Neural progenitor cell (in vitro differentiated cells): ENCODE data around the gene OR2T10.

Experiments used
- CTCF ChIP-seq: fragments of 200-600 bp; sonication (generic); IDR thresholded peaks from 2 replicates; pipeline ENCODE4 v1.5.1; 2017; ENCODE audit warnings: antibody characterized with exemption, mild to moderate bottlenecking
- EZH2 ChIP-seq: fragments of 200-600 bp; sonication (generic); IDR thresholded peaks from 2 replicates; pipeline ENCODE4 v1.6.1; 2017; ENCODE audit warnings: antibody characterized with exemption, mild to moderate bottlenecking, moderate library complexity
- EZH2phosphoT487 ChIP-seq: fragments of 200-600 bp; sonication (generic); IDR thresholded peaks from 2 replicates; pipeline ENCODE4 v1.6.1; 2017; ENCODE audit warnings: antibody characterized with exemption

DNA sequence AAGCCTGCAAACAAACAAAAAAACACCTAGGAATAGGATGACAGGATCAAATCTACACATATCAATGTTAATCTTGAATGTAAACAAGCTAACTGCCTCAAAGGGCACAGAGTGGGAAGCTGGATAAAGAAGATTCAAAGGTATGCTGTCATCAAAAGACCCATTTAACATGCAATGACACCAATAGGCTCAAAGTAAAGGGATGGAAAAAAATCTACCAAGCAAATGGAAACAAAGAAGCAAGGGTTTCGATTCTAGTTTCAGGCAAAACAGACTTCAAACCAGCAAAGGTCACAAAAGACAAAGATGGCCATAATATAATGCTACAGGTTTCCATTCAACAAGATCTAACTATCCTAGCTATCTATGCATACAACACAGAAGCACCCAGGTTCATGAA lies 16.2 kb upstream of the OR2T10 start:
- no peak for TF ChIP-seq CTCF
- no peak for TF ChIP-seq EZH2phosphoT487
- TF ChIP-seq EZH2 = no peak
